Heart left ventricle (tissue), 13 donors: ENCODE measurements around the gene FCRL5.

Experiments used
- POLR2A ChIP-seq, 2 donors: fragments of 450-650 bp; IDR thresholded peaks; one replicate each; pipeline ENCODE4 v1.6.1; 2017; ENCODE audit warnings: antibody characterized with exemption in 2 of 2, mild to moderate bottlenecking in 2 of 2, moderate library complexity in 2 of 2
- TF ChIP-seq, protein P1 (sequence below), 12 donors: fragments of 200-600 bp; sonication (generic) in 4 of 12; IDR thresholded peaks; one replicate each; pipeline versions ENCODE4 v1.5.0 to v1.8.0; 2018 to 2022; ENCODE audit warnings: antibody characterized with exemption in 12 of 12, mild to moderate bottlenecking in 5 of 12
- donor health status: ischemic (EF 13 %, LVEDD 7.1; RV severe dilation, severe dysfunction).
- donor health status: DM: no; HTN: yes; CAD: no.
- donor health status: DM: no; HTN: no; CAD: no.
- donor health status: ischemic (EF 25% LVEDD 6.9; RV normal size, moderate dysfunction).
- donor health status: ischemic (EF 25% LVEDD 5.7; RV mildly dilated, moderate dysfunction).
- donor health status: ischemic (EF 35%, LVEDD 5.7; RV mildly dilated, moderate dysfunction).
- donor health status: nonischemic (EF 11% LVEDD 7.7; RV severe dilation, severe dysfunction).
- donor health status: DM: yes; HTN: yes; CAD: no.
- donor health status: PGD.
- donor health status: ischemic (EF 29% LVEDD 5.4; RV normal size, mild dysfunction).
- donor health status: nonischemic (EF 23%, LVEDD 6.1; RV moderate dilation, normal function).

DNA sequence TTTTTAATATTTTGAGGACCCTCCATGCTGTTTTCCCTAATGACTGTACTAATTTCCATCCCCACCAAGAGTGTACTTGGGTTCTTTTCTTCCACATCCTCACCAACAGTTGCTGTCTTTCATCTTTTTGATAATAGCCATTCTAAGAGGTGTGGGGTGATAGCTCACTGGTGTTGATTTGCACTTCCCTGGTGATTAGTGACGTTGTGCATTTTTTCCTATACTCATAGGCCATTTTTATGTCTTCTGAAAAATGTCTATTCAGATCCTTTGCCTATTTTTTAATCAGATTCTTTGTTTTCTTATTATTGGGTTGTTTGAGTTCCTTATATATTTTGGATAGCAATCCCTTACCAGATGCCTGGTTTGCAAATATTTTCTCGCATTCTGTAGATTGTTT is 64.2 kb downstream of the FCRL5 start:
- TF ChIP-seq POLR2A (IDR thresholded peaks at IDR 0.05) = no peak
- TF ChIP-seq, protein P1, sequence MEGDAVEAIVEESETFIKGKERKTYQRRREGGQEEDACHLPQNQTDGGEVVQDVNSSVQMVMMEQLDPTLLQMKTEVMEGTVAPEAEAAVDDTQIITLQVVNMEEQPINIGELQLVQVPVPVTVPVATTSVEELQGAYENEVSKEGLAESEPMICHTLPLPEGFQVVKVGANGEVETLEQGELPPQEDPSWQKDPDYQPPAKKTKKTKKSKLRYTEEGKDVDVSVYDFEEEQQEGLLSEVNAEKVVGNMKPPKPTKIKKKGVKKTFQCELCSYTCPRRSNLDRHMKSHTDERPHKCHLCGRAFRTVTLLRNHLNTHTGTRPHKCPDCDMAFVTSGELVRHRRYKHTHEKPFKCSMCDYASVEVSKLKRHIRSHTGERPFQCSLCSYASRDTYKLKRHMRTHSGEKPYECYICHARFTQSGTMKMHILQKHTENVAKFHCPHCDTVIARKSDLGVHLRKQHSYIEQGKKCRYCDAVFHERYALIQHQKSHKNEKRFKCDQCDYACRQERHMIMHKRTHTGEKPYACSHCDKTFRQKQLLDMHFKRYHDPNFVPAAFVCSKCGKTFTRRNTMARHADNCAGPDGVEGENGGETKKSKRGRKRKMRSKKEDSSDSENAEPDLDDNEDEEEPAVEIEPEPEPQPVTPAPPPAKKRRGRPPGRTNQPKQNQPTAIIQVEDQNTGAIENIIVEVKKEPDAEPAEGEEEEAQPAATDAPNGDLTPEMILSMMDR (IDR thresholded peaks at IDR 0.05) = no peak
